Stimulated activated naive CD8-positive, alpha-beta T cell treated with anti-CD3 and anti-CD28 coated beads, Interleukin-15, Interleukin-2, amounts not matched to agents 100 ng/mL and 50 ng/mL, for 24 hours (primary cell): Measurements from ENCODE around the gene HDAC5.
"Not testable (repeated sequence)": the region's sequence is repeated elsewhere in the genome, so short reads cannot be mapped to it uniquely, and the experiment has no call there.

Source experiments
- H3K27ac Mint-ChIP-seq: one replicate; pipeline ENCODE4 v1.8.0; 2021; ENCODE audit warnings: mild to moderate bottlenecking, mixed read lengths
- H3K27me3 Mint-ChIP-seq: one replicate; pipeline ENCODE4 v1.8.0; 2021; ENCODE audit warnings: mixed read lengths
- H3K36me3 Mint-ChIP-seq: one replicate; pipeline ENCODE4 v1.8.0; 2021; ENCODE audit warnings: low read depth, mixed read lengths
- H3K4me1 Mint-ChIP-seq: one replicate; pipeline ENCODE4 v1.8.0; 2021; ENCODE audit warnings: low read depth, mixed read lengths
- H3K4me3 Mint-ChIP-seq: one replicate; pipeline ENCODE4 v1.8.0; 2021; ENCODE audit warnings: mild to moderate bottlenecking, mixed read lengths
- H3K9me3 Mint-ChIP-seq: one replicate; pipeline ENCODE4 v1.8.0; 2021; ENCODE audit warnings: mixed read lengths

HDAC5 gene

DNA sequence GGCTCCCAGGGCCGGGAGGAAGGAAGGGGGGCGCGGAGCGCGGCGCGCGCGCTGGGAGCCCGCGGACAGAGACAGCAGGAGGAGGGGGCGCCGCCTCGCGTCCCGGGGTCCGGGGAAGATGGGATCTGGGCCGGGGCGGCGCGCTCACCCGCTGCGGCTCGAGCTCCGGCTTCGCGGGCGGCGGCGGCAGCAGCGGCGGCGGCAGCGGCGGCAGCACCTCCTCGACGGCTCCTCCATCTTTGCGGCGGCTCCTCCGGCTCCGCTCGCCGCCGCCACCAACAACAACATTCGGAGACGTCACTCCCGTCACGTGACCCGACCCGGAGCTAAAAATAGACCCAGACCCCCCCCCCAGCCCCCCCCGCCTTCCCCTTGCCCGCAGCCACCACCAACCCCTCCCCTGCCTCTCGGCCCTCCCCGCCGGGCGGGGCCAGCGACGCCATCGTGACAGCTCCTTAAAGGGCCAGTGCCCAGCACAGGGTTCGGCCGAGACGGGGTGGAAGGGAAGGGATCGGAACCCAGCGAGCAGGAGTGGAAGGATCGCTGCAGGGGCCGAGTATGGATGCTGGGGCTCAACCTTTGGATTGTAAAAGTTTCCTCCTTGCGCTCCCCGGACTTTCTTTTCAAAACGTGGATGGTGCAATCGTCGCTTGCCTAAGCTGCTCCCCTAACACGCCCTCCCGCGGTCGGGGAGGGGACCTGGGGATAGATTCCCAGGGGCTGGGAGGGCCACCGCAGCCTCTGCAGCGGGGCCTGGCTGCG is at the start of gene HDAC5:
TSS of gene HDAC5 (minus strand) at position 286 of the 762 bp plus-strand sequence. CDS start 6,126 bp downstream, outside the sequence.
- Mint-ChIP-seq H3K36me3 (no peaks in the 10 kb centered on the region), H3K4me1 (peaks cover 41% of the 10 kb centered on the region), H3K27ac (peak within 1 kb of the TSS; percentile 97), H3K4me3 (peak within 1 kb of the TSS; percentile 92), H3K27me3 (no peaks in the 10 kb centered on the region), H3K9me3 (no peaks in the 10 kb centered on the region)

DNA sequence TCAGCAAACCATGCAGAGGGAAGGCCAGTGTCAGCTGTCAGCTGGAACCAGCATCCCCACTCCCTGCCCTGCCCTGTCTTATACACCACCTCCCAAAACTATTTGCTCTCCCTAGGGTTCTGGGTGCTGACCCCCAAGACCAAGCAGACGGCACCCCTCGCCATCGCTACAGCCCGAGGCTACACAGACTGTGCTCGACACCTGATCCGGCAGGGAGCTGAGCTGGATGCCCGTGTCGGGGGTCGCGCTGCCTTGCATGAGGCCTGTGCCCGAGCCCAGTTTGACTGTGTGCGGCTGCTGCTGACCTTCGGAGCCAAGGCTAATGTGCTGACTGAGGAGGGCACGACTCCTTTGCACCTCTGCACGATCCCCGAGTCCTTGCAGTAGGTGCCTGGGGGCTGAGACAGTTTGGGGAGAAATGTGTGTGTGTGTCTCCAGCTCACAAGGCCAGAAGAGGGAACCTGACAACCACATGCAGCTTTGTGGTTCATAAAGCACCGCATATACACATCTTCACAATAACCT is 48.6 kb upstream of the HDAC5 start:
- Mint-ChIP-seq H3K4me1 (peaks cover 8% of the 10 kb centered on the region), H3K36me3 (peaks cover 9% of the 10 kb centered on the region), H3K4me3 (no peak overlapping the region), H3K9me3 (no peaks in the 10 kb centered on the region), H3K27ac (no peak overlapping the region), H3K27me3 (no peaks in the 10 kb centered on the region)

DNA sequence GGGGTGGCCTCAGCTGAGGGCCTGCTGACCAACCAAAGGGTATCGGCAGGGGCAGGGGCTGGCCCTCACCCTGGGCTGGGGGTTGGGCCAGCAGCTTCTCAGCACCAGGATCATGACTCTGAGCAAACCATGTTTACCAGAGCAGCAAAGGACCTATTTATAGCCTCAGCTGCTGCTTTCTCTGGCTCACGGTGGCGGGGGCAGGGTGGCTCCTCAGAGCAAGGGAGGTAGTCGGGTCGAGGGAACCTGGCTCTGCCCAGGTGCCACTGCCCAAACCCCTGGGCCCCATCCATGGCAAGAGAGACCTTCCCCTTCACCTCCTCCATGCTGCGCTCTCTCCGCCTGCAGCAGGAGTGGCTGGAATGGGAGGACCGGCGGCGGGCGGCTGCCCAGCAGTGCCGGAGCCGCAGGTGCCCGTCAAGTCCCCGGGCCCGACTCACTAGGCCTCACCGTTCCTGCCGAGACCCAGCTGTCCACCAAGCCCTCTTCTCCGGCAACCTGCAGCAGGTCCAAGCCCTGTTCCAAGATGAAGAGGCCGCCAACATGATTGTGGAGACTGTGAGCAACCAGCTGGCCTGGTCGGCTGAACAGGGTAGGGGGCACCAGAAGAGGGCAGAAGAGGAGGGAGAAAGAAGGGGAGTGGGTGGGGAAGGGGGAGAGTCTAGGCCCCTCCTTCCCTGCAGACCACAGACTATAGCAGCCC is 47.2 kb upstream of the HDAC5 start, which contains the start of gene ASB16:
TSS of gene ASB16 (plus strand) at position 206 of the 703 bp plus-strand sequence. CDS start at position 292, 86 bp downstream.
- H3K4me3 Mint-ChIP-seq, result no peak within 1 kb of the TSS
- H3K4me1 Mint-ChIP-seq, result peaks cover 8% of the 10 kb centered on the region
- no peaks in the 10 kb centered on the region for H3K9me3 Mint-ChIP-seq
- H3K36me3 Mint-ChIP-seq, result peaks cover 3% of the 10 kb centered on the region
- H3K27ac Mint-ChIP-seq, result no peak within 1 kb of the TSS
- no peaks in the 10 kb centered on the region for H3K27me3 Mint-ChIP-seq

DNA sequence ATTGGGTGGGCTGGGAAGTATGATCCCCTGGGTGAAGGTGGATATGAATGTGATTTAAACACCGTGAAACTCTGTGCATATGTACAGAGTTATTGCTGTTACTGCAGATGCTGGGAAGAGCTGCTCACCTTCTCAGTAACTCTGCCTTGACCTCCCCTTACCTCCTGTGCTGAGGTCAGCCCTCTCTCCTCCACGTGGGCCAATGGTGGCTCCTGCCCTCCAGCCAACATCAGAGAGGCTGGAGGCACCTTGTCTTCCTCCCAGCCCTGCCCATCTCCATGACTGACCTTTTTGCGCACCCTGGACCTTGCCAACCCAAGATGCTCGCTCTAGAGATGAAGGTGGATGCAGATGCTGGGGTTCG is 46.7 kb upstream of the HDAC5 start:
- Mint-ChIP-seq H3K9me3 (no peaks in the 10 kb centered on the region), H3K4me1 (peaks cover 8% of the 10 kb centered on the region), H3K27ac (no peak overlapping the region), H3K4me3 (no peak overlapping the region), H3K27me3 (no peaks in the 10 kb centered on the region), H3K36me3 (no peaks in the 10 kb centered on the region)

DNA sequence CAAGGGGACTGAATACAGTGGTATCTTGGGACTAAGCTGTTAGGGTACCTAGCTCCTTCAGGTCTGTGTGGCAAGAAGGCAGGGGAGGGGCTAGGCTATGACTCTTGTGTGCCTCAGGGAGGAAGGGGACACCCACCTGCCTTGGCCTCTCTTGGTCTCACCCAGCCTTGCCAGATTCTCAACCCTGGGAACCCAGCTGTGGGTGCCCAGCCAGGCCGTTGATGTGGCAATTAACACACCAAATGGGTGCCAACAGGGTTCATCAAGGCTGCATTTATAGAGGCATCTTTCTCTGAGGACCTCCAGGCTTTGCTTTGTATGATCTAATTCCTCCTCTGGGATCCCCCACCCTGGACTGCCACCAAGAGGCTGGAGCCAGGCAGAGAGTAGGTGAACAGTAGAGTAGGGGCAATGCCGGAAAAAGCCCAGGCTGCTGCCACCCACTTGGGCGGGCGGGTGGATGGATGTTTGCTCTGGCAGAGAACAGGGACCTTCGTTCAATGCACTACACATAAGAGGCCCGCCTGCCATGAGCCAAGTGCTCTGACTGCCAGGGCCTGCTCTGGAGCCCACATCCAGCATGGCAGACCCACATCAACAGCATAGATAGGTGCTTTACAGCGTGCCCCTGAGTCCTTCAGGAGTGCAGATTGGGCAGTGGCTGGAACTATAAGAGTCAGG is 43.9 kb upstream of the HDAC5 start:
- Mint-ChIP-seq H3K27ac (no peak overlapping the region), H3K4me1 (peaks cover 8% of the 10 kb centered on the region), H3K9me3 (no peaks in the 10 kb centered on the region), H3K27me3 (no peaks in the 10 kb centered on the region), H3K36me3 (no peaks in the 10 kb centered on the region), H3K4me3 (no peak overlapping the region)

DNA sequence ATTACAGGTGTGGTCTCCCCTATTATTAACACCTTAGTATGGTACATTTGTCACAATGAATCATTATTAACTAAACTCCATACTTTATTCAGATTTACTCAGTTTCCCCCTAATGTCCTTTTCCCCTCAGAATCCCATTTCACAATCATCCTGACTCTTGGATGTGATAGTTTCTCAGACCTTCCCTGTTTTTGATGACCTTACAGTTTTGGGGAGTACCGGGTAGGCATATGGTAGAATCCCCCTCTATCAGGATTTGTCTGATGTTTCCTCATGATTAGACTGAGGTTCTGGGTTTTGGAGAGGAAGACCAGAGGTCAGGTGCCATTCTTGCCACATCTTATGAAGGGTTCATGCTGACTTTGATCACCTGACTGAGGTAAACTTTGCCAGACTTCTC is 41.0 kb upstream of the HDAC5 start:
- H3K27ac Mint-ChIP-seq, result no peak overlapping the region

DNA sequence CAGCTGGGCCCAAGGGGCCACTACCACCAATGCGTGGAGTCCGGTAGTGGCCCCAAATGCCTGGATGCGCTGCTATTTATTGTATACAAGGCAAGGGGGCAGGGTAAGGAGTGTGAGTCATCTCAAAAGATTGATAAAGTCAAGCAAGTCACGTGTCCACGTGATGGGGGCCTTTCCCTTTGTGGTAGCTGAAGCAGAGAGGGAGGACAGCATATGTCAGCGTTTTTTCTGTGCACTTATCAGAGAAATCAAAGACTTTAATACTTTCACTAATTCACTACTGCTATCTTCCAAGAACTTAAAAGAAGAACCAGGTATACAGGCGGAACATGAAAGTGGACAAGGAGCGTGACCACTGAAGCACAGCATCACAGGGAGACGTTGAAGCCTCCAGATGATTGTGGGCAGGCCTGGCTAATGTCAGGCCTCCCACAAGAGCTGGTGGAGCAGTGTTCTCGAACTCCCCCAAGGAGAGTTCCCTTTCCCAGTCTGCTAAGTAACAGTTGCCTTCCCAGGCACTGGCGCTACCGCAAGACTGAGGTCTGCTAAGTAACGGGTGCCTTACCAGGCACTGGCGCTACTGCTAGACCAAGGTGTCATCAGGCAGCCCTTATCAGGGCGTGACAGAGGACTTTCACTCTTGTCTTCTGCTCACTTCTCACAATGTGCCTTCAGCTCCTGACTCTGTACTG is 36.2 kb upstream of the HDAC5 start:
- no peaks in the 10 kb centered on the region for H3K9me3 Mint-ChIP-seq
- H3K4me1 Mint-ChIP-seq, result peaks cover 6% of the 10 kb centered on the region

More for the DNA sequence above, 41.0 kb upstream of the HDAC5 start:
- Mint-ChIP-seq H3K27me3 (no peaks in the 10 kb centered on the region), H3K4me1 (peaks cover 11% of the 10 kb centered on the region), H3K9me3 (no peaks in the 10 kb centered on the region), H3K4me3 (no peak overlapping the region), H3K36me3 (peaks cover 11% of the 10 kb centered on the region)

DNA sequence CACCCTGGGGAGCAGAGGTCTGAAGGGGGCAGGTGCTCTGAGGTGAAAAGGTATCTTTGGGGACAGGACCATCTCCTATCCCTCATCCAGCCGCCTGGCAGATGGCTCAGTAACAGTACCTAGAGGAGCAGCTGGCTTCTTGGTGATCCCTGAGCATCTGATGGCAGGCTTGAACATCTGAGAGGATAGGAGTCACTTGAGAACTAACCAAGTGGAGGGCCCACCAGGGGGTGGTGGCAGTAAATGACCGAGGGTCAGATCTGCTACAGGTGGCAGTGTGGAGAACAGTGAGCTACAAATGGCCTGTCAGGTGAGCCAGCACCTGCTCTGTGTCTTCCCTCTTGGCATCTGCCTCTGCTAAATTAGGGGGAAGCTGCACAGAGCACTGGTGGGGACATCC is 32.0 kb upstream of the HDAC5 start:
- H3K4me1 Mint-ChIP-seq, result peaks cover 6% of the 10 kb centered on the region
- H3K4me3 Mint-ChIP-seq, result no peak overlapping the region
- H3K36me3 Mint-ChIP-seq, result peaks cover 35% of the 10 kb centered on the region
- H3K27ac Mint-ChIP-seq, result no peak overlapping the region
- H3K27me3 Mint-ChIP-seq, result no peaks in the 10 kb centered on the region
- H3K9me3 Mint-ChIP-seq, result no peaks in the 10 kb centered on the region

More for the DNA sequence above, 36.2 kb upstream of the HDAC5 start:
- no peaks in the 10 kb centered on the region for H3K27me3 Mint-ChIP-seq
- peaks cover 29% of the 10 kb centered on the region for H3K36me3 Mint-ChIP-seq
- H3K27ac Mint-ChIP-seq, result no peak overlapping the region
- H3K4me3 Mint-ChIP-seq, result no peak overlapping the region

DNA sequence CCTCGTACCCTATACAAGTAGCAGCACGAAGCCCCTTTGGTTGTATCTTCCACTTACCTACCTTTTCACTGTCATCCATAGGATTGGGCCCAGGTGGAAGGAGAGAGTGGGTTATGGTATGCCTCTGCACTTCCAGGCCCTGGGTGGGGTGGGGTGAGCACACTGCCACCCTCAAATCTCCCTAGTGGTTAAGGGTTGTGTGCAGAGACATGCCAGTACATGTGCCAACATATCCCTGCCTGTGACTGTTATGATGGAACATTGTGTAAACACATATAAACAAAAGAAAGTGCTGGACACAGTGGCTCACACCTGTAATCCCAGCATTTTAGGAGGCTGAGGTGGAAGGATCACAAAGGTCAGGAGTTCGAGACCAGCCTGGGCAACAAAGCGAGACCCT is 29.4 kb upstream of the HDAC5 start:
- peaks cover 38% of the 10 kb centered on the region for H3K36me3 Mint-ChIP-seq
- H3K27me3 Mint-ChIP-seq, result no peaks in the 10 kb centered on the region
- no peaks in the 10 kb centered on the region for H3K9me3 Mint-ChIP-seq
- no peak overlapping the region for H3K4me3 Mint-ChIP-seq
- H3K4me1 Mint-ChIP-seq, result no peaks in the 10 kb centered on the region
- no peak overlapping the region for H3K27ac Mint-ChIP-seq

DNA sequence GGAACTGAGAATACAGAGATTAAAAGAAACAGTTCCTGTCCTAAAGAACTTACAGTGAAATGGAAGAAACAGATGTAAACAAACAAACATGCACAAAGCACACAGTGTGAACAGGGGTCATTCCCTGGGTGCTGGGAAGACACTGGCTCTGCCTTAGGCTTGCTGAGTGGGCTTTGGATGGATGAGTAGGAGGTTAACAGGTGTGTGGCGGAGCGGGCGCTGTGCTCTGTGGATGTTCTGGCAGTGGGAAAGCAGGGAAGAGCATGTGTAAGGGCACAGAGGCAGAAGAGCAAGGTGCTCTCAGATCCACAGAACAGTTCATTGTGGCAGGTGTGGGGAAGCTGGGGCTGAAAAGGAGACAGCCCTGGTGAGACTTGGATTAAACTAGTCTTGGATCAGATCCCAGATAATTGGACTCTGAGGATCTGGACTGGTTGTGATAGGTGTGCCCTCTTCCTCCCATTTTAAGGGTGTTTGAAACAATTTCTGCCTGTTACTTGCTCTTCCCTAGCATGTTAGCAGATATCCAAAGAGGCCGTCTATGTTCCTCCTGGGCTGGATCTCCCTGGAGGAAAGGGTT is 26.4 kb upstream of the HDAC5 start:
- Mint-ChIP-seq H3K4me3 (no peak overlapping the region), H3K4me1 (no peaks in the 10 kb centered on the region), H3K27me3 (no peaks in the 10 kb centered on the region), H3K36me3 (peaks cover 44% of the 10 kb centered on the region), H3K27ac (no peak overlapping the region), H3K9me3 (no peaks in the 10 kb centered on the region)

DNA sequence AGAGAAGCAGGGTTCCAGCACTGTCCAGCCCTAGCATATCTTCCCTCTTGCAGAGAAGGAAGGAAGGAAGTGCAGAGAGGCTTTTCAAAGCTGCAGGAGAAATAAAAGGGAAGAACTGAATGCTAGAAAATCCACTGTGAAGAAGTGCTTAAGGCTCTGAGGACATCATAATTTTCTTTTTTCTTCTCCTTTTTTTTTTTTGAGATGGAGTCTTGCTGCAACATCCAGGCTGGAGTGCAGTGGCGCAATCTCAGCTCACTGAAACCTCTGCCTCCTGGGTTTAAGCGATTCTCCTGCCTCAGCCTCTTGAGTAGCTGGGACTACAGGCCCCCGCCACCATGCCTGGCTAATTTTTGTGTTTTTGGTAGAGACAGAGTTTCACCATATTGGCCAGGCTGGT is 25.6 kb upstream of the HDAC5 start:
- H3K4me1 Mint-ChIP-seq, H3K4me3 Mint-ChIP-seq, H3K27ac Mint-ChIP-seq, H3K27me3 Mint-ChIP-seq, H3K9me3 Mint-ChIP-seq: not testable (repeated sequence)
- H3K36me3 Mint-ChIP-seq, result peaks cover 38% of the 10 kb centered on the region

DNA sequence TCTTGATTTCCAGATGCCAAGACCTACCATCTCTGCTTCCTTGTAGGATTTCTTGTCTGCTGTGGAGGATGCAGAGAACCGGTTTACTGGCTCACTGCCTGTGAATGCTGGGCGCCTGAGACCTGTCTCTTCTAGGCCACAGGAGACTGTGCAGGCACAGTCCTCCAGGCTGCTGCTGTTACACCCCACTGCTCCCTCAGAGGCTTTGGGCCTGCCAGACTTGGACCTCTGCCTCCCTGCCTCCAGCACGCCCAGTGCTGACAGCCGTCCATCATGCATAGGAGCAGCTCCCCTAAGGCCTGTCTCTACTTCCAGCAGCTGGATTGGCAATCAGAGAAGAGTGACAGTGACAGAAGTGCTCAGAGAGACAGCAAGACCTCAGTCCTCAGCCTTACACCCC is 24.4 kb upstream of the HDAC5 start:
- H3K27ac Mint-ChIP-seq, result no peak overlapping the region
- no peaks in the 10 kb centered on the region for H3K9me3 Mint-ChIP-seq
- H3K36me3 Mint-ChIP-seq, result peaks cover 38% of the 10 kb centered on the region
- H3K4me3 Mint-ChIP-seq, result no peak overlapping the region
- H3K4me1 Mint-ChIP-seq, result peaks cover 2% of the 10 kb centered on the region
- no peaks in the 10 kb centered on the region for H3K27me3 Mint-ChIP-seq

DNA sequence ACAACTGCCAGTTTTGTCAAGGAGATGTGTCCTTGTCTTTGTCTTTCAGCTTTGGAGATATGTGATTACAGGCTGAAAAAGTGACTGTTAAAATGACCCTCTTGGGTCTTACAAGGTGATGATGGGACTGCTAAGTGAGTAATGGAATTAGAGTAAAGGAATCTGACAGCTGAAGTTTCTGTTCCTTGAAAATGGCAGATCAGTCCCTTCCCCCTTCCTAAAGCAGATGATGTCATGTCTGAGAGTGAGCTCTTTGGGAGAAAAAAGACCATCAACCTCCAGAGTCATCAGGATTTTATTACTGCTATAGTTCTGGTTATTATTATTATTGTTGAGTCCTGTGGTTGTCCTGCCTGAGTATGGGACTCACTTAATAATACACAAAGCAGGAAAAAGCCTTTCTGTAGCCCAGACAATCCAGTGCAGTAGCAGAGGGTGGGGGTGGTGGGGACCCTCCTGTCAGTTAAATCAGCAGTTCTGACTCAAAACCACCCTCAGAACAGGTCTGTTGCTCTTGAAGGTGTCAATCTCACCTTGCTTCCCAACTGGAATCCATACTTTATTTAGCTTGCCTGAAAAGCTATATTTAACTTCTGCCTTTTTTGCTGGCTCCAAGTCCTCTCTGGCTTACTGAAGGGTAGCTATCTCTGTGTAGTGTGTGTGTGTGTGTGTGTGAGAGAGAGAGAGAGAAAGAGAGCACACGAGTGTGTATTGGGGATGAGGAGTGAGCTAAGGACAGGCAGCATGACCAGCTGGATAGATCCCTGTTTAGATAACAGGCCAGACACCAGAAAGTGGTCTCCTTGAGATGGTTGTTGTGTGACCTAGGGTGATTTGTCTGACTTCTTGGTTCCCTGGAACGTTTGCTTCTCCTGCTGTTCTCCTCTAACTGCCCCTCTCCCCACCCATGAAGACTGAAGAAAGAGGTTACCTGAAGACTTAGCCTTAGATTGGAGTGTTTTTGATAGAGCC is 23.2 kb upstream of the HDAC5 start:
- Mint-ChIP-seq H3K4me3 (no peak overlapping the region), H3K27ac (no peak overlapping the region), H3K36me3 (peaks cover 32% of the 10 kb centered on the region), H3K27me3 (no peaks in the 10 kb centered on the region), H3K9me3 (no peaks in the 10 kb centered on the region), H3K4me1 (peaks cover 8% of the 10 kb centered on the region)
